Measurements from ENCODE around the gene ERCC1.

The ERCC1 gene

DNA sequence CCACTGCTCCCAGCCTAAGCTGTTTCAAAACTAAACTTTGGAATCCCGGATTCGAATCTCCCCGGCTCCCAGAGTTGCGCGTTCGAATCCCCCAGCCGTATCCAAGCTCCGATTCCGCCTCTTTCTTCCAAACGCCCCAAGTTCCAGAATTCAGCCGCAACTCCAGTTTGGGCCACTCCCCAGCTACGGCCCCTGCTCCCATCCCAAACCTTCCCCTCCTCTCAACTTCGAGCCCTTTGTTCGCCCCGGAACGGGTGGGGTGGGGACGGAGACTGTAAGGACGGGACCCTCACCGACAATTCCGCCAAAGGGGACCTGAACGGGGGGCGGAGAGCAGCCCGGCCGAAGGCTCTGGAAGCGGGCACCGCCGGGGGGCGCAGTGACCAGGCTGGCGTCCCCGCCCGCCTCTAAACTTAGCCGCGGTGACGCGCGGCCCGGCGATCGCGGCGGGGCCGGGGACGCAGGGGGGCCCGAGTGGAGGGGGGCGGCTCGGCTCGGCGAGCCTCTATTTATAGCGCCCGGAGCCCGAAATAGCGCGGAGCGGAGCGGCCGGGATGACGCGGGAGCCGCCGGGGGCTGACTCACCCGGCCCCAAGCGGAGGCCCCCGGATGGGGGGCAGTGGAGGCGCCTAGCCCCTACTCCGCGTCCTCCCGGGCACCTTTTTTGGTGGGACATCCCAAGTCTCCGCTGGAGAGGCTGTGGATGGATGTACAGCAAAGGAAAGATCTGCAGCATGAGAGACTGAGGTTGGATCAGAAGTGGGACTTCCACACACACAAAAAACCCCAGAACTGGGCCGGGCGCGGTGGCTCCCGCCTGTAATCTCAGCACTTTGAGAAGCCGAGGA lies 4.9 kb upstream of the ERCC1 start:
- Histone ChIP-seq H3K9me3 (ENCODE audit: insufficient read depth, low read length) (no peaks in the 10 kb centered on the region), H3K4me2 (ENCODE audit: low read depth, low read length, poor library complexity, severe bottlenecking) (peak overlapping the region; percentile 24), H4K20me1 (ENCODE audit: low read depth, low read length) (no peaks in the 10 kb centered on the region), H3K36me3 (ENCODE audit: low read length) (no peaks in the 10 kb centered on the region), H3K9me2 (replicated peaks; ENCODE audit: insufficient read depth, low read length) (no peaks in the 10 kb centered on the region), H2AFZ (ENCODE audit: low read depth, low read length, severe bottlenecking) (no peak overlapping the region), H3K9ac (ENCODE audit: low read length) (no peak overlapping the region), H3K4me3 (ENCODE audit: insufficient read depth, low read length, poor library complexity, severe bottlenecking) (no peak overlapping the region), H3K27ac (ENCODE audit: low read depth, low read length) (no peak overlapping the region), H3K79me2 (ENCODE audit: insufficient read depth, low read length) (no peaks in the 10 kb centered on the region), H3F3A (ENCODE audit: insufficient read depth) (peaks cover 14% of the 10 kb centered on the region), H3K27me3 (ENCODE audit: low read length) (no peaks in the 10 kb centered on the region)
- TF ChIP-seq, protein P1, sequence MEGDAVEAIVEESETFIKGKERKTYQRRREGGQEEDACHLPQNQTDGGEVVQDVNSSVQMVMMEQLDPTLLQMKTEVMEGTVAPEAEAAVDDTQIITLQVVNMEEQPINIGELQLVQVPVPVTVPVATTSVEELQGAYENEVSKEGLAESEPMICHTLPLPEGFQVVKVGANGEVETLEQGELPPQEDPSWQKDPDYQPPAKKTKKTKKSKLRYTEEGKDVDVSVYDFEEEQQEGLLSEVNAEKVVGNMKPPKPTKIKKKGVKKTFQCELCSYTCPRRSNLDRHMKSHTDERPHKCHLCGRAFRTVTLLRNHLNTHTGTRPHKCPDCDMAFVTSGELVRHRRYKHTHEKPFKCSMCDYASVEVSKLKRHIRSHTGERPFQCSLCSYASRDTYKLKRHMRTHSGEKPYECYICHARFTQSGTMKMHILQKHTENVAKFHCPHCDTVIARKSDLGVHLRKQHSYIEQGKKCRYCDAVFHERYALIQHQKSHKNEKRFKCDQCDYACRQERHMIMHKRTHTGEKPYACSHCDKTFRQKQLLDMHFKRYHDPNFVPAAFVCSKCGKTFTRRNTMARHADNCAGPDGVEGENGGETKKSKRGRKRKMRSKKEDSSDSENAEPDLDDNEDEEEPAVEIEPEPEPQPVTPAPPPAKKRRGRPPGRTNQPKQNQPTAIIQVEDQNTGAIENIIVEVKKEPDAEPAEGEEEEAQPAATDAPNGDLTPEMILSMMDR (IDR thresholded peaks at IDR 0.05; ENCODE audit: insufficient read depth, low read length, poor library complexity, severe bottlenecking) = no peak
- no peak for TF ChIP-seq EZH2phosphoT487 (conservative IDR thresholded peaks at IDR 0.05; ENCODE audit: low read length)

DNA sequence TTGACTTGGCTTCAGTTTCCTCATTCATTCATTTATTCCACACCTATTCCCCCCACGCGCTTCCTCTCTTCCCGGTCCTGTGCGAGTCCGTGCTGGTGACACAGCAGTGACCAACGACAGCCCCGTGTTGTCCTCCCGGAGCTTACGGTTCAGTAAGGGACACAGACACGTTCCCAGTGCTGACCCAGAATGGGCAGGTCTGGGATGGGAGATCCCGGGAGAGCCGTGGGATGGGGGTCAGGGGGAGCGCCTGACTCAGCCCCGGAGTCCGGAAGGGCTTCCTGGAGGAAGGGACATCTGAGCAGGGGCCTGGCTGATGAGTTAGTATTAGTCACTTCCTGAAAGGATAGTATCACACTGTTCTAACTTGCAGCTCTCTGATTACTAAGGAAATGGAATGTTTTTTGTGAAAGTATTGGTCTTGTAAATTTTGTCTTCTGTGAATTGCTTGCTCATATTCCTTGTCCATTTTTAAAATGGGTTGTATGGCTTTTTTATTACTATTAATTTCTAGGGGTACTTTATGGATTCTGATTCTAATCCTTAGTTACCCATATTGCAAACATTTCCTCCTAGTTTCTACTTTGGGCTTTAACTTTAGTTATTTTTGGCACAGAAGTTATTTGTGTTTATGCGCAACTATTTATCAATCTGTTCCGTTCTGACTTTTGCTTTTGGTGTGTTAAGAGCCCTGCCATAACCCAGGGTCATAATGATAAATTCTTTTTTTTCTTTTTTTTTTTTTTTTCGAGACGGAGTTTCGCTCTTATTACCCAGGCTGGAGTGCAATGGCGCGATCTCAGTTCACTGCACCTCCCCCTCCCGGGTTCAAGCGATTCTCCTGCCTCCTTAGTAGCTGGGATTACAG lies 708 bp upstream of the ERCC1 start:
- Histone ChIP-seq H3K9me3 (ENCODE audit: insufficient read depth, low read length) (no peaks in the 10 kb centered on the region), H3K27ac (ENCODE audit: low read depth, low read length) (peak overlapping the region; percentile 61), H3F3A (ENCODE audit: insufficient read depth) (peaks cover 18% of the 10 kb centered on the region), H3K9me2 (replicated peaks; ENCODE audit: insufficient read depth, low read length) (no peaks in the 10 kb centered on the region), H4K20me1 (ENCODE audit: low read depth, low read length) (no peaks in the 10 kb centered on the region), H3K4me3 (ENCODE audit: insufficient read depth, low read length, poor library complexity, severe bottlenecking) (peak overlapping the region; percentile 64), H3K27me3 (ENCODE audit: low read length) (no peaks in the 10 kb centered on the region), H2AFZ (ENCODE audit: low read depth, low read length, severe bottlenecking) (peak overlapping the region; percentile 61), H3K9ac (ENCODE audit: low read length) (peak overlapping the region; percentile 71), H3K4me2 (ENCODE audit: low read depth, low read length, poor library complexity, severe bottlenecking) (peak overlapping the region; percentile 91), H3K36me3 (ENCODE audit: low read length) (no peaks in the 10 kb centered on the region), H3K79me2 (ENCODE audit: insufficient read depth, low read length) (no peaks in the 10 kb centered on the region)
- no peak for TF ChIP-seq EZH2phosphoT487 (conservative IDR thresholded peaks at IDR 0.05; ENCODE audit: low read length)
- TF ChIP-seq, protein P1 (IDR thresholded peaks at IDR 0.05; ENCODE audit: insufficient read depth, low read length, poor library complexity, severe bottlenecking) = no peak

DNA sequence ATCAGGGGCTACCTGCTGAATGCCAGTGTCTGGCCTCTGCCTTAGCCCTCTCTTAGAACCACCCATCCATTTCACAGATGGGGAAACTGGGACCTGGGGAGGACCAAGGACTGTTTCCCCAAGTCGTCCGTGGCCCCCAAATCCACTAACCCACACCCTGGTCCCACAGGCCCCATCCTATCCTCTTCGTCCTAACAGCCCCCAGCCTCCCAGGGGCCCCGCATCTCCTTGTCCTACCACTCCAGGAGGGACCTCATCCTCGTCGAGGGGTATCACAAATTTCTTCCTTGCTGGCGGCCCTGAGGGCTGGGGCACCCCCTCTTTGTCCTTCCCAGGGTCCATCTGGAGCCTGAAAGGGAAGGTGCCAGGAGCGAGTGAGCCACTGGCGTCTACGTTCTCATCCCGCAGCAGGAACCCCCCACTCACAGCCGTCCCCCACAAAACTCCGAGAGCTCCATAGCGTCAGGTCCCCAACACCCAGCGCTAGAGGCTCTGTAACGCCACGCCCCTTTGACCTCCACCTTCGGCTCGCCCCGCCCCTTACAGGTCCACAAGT lies 606 bp downstream of the ERCC1 start:
- TF ChIP-seq, protein P1 (IDR thresholded peaks at IDR 0.05; ENCODE audit: insufficient read depth, low read length, poor library complexity, severe bottlenecking) = no peak
- no peak for TF ChIP-seq EZH2phosphoT487 (conservative IDR thresholded peaks at IDR 0.05; ENCODE audit: low read length)
- Histone ChIP-seq H3K27me3 (ENCODE audit: low read length) (no peaks in the 10 kb centered on the region), H3K9ac (ENCODE audit: low read length) (peak overlapping the region; percentile 71), H3K9me2 (replicated peaks; ENCODE audit: insufficient read depth, low read length) (no peaks in the 10 kb centered on the region), H3K36me3 (ENCODE audit: low read length) (no peaks in the 10 kb centered on the region), H3K4me3 (ENCODE audit: insufficient read depth, low read length, poor library complexity, severe bottlenecking) (peak overlapping the region; percentile 64), H2AFZ (ENCODE audit: low read depth, low read length, severe bottlenecking) (peak overlapping the region; percentile 61), H3K27ac (ENCODE audit: low read depth, low read length) (peak overlapping the region; percentile 30; the same call in 1 of the 2 replicates), H3K9me3 (ENCODE audit: insufficient read depth, low read length) (no peaks in the 10 kb centered on the region), H3F3A (ENCODE audit: insufficient read depth) (peaks cover 18% of the 10 kb centered on the region), H4K20me1 (ENCODE audit: low read depth, low read length) (no peaks in the 10 kb centered on the region), H3K79me2 (ENCODE audit: insufficient read depth, low read length) (no peaks in the 10 kb centered on the region), H3K4me2 (ENCODE audit: low read depth, low read length, poor library complexity, severe bottlenecking) (peak overlapping the region; percentile 91)
